ENCODE data around the gene HACD4. TPM values are rescaled to one million over a fixed set of nuclear protein-coding genes. Genes with fewer than 3 reads are reported as not detected.
"Not testable (repeated sequence)": the region's sequence is repeated elsewhere in the genome, so short reads cannot be mapped to it uniquely, and the experiment has no call there.

Gene HACD4
- total and polyA plus RNA-seq, 12 donors = 1.2 to 13.7 (median 4.3) TPM

- no peaks in the 10 kb centered on the region for H3K27me3 ChIP-seq
- peak overlapping the region in 1 of 4 donors; percentile 5 for H3K4me3 ChIP-seq
- peaks cover 23 to 34% of the 10 kb centered on the region in 2 donors for H3K4me1 ChIP-seq (replicated peaks in 1 of 2)
- H3K36me3 ChIP-seq (replicated peaks in 1 of 2) = no peaks in the 10 kb centered on the region
- TF ChIP-seq CTCF (IDR thresholded peaks at IDR 0.05) (no peak), POLR2A (IDR thresholded peaks at IDR 0.05) (peak in 1 of 2 donors; percentile 14)
- intact Hi-C loops (cut with DNase I) = no loop called here
- peak overlapping the region; percentile 51 to 87 (median 82) for H3K27ac ChIP-seq
- DNase-seq = peak; percentile 36 to 74 (median 53)
- H3K9me3 ChIP-seq (replicated peaks in 1 of 3) = no peaks in the 10 kb centered on the region
- 18 to 25% (median 23%) methylated on average over 3 of the region's 3 CpGs for WGBS, 4 donors
Observed at GRCh38 chr9:20980832-20981455, 50.5 kb downstream of the HACD4 start.

- Histone ChIP-seq H3K27ac (no peak overlapping the region), H3K4me1 (replicated peaks in 1 of 2) (peaks cover 23 to 32% of the 10 kb centered on the region in 2 donors), H3K9me3 (replicated peaks in 1 of 3) (no peaks in the 10 kb centered on the region), H3K36me3 (replicated peaks in 1 of 2) (no peaks in the 10 kb centered on the region), H3K4me3 (no peak overlapping the region), H3K27me3 (no peaks in the 10 kb centered on the region)
- DNase-seq = no peak
- TF ChIP-seq POLR2A (IDR thresholded peaks at IDR 0.05) = no peak
- TF ChIP-seq CTCF (IDR thresholded peaks at IDR 0.05) = no peak
- WGBS, 4 donors = 86 to 97% (median 93%) methylated on average over 2 of the region's 2 CpGs
- intact Hi-C loops (cut with DNase I) = no loop called here
Observed at GRCh38 chr9:20978249-20978648, 53.2 kb downstream of the HACD4 start.

GRCh38 chr9:20974191-20974938 is 57.1 kb downstream of the HACD4 start:
- H3K4me3 ChIP-seq; H3K27ac ChIP-seq; intact Hi-C loops (cut with DNase I); H3K9me3 ChIP-seq (replicated peaks in 1 of 3); H3K4me1 ChIP-seq (replicated peaks in 1 of 2); H3K36me3 ChIP-seq (replicated peaks in 1 of 2); DNase-seq; H3K27me3 ChIP-seq: not testable (repeated sequence)
- 63 to 84% (median 78%) methylated on average over 2 of the region's 2 CpGs for WGBS, 4 donors

- intact Hi-C loops (cut with DNase I); H3K27me3 ChIP-seq; H3K9me3 ChIP-seq (replicated peaks in 1 of 3); H3K27ac ChIP-seq; DNase-seq; H3K4me1 ChIP-seq (replicated peaks in 1 of 2); H3K4me3 ChIP-seq; H3K36me3 ChIP-seq (replicated peaks in 1 of 2): not testable (repeated sequence)
- WGBS, 4 donors = 73 to 83% (median 77%) methylated on average over 2 of the region's 2 CpGs
Observed at GRCh38 chr9:20973246-20973947, 58.0 kb downstream of the HACD4 start.

- Histone ChIP-seq H3K27me3 (no peaks in the 10 kb centered on the region), H3K9me3 (replicated peaks in 1 of 3) (no peaks in the 10 kb centered on the region), H3K4me3 (no peak overlapping the region), H3K27ac (no peak overlapping the region), H3K4me1 (replicated peaks in 1 of 2) (no peaks in the 10 kb centered on the region), H3K36me3 (replicated peaks in 1 of 2) (no peaks in the 10 kb centered on the region)
- DNase-seq = no peak
- WGBS, 4 donors = 93 to 100% (median 97%) methylated on average over 1 of the region's 1 CpG
- intact Hi-C loops (cut with DNase I) = no loop called here
- no peak for TF ChIP-seq POLR2A (IDR thresholded peaks at IDR 0.05)
- TF ChIP-seq CTCF (IDR thresholded peaks at IDR 0.05) = no peak
Observed at GRCh38 chr9:20972684-20973083, 58.8 kb downstream of the HACD4 start.
